Stimulated activated CD8-positive, alpha-beta memory T cell treated with anti-CD3 and anti-CD28 coated beads, Interleukin-4, amount 100 ng/mL, for 48 hours (primary cell): ENCODE data around the gene JAK1.
A peak's percentile ranks its signal among the peaks of the same experiment; 100 is the strongest.

Source experiments
- DNase-seq: peaks from one replicate; pipeline ENCODE4 v3.0.0-alpha.2; 2020

The JAK1 gene

DNA sequence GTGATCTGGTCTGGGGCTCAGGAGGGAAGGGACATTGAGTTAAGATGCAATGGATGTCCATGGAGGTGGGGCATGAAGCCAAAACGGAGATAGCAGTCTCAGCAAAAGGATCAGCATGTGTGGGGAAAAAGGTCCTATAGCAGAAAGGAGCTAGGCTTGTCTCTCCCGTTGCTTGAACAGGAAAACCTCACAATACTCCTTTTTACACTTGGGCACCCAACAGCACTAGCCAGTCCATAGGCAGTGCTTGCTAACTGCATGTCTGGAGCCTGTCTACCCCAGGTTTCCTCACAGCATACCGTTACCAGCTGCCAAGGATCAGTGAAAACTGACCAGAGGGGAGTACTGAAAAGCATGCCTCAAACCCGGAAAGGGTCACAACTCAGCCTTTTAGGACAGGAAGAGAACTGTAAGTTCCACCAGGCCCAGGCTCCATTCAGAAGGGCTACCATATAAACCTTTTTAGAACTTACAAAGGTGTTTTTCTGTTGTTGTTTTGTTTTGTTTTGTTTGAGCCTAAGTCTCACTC is 78.6 kb downstream of the JAK1 start:
- no peak for DNase-seq

- DNase-seq, result no peak
Measured at GRCh38 chr1:64886877-64887276, 79.5 kb downstream of the JAK1 start.

GRCh38 chr1:64885648-64886047 is 80.7 kb downstream of the JAK1 start:
- no peak for DNase-seq

DNA sequence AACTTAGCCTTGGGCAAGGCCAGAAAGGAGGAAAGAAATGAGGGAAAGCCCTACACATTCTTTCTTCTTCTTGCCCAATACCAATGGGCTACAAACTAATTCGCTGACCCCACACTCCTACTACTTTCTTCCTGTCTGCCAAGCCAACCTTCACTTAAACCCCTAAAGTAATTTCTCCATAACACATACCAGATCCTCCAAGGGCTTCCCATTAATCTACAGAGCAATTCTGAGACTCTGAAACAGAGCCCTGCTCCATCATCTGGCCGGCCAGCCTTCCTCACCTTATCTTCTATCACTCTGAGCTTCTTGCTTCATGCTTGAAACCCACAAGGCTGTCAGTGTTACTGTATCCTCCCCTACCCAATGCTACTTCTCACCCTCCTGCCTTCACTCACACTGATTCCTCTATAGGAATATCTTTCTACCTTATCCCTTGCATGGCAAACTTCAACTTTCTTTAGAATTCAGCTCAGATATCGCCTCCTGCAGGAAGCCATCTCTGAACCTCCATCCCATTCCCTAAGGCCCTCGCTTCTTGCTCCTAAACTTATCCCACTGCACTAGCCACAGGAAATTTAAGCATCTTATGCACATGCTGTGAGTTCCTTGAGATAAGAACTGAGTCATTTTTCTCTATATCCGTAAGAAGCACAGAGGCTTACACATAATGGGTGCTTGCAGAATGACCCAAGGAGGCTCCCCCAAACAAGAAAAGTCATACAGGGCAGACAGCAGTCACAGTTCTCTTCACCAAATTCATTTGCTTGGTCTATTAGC is 81.9 kb downstream of the JAK1 start:
- no peak for DNase-seq

- DNase-seq, result no peak
Measured at GRCh38 chr1:64882574-64883255, 83.6 kb downstream of the JAK1 start.

- no peak for DNase-seq
Measured at GRCh38 chr1:64881281-64881680, 85.1 kb downstream of the JAK1 start.

- DNase-seq, result no peak
Measured at GRCh38 chr1:64880449-64880848, 85.9 kb downstream of the JAK1 start.

- DNase-seq, result no peak
Measured at GRCh38 chr1:64878931-64879611, 87.3 kb downstream of the JAK1 start.

- no peak for DNase-seq
Measured at GRCh38 chr1:64878090-64878489, 88.3 kb downstream of the JAK1 start.

- DNase-seq, result no peak
Measured at GRCh38 chr1:64877598-64877997, 88.8 kb downstream of the JAK1 start.

DNA sequence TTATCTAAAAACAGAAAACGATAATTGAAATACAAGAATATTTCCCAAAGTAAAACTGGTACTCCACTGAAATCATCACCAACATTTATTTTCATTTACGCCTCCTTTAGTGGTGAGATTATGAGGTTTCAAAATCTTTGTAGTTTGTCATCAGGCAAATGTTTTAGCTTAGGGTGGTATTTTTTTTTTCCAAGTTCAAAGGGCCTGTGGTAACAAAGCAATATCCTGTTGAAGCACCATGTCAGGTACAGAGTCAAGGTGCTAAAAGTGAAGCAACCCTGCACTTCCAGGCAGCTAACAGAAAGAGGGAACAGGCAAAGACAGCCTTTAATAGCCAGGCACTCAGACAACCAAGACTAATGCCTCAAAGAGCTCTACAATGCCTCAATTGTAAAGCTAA is 89.2 kb downstream of the JAK1 start:
- DNase-seq, result no peak

GRCh38 chr1:64875606-64876005 is 90.7 kb downstream of the JAK1 start:
- no peak for DNase-seq

GRCh38 chr1:64875101-64875500 is 91.2 kb downstream of the JAK1 start:
- DNase-seq, result no peak

- no peak for DNase-seq
Measured at GRCh38 chr1:64874666-64875065, 91.7 kb downstream of the JAK1 start.

GRCh38 chr1:64873576-64873975 is 92.8 kb downstream of the JAK1 start:
- DNase-seq, result no peak

GRCh38 chr1:64872067-64872466 is 94.3 kb downstream of the JAK1 start:
- DNase-seq, result no peak

DNA sequence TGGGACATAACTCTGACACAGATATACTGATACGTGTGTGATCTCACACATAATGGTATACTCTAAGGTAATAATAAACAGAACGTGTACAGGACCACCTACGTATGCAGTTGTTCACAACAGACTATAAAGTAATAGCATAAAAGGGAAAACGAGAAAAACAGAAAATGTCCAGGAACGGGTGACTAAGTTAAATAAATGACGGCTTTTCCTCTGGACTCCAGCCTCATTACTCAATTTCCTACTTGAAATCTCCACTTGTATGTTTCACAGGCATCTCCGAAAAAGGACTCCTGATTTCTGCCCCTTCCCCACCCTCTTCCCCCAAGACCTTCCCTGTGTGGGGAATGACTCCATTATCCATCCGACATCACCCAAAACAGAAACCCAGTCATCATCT is 95.1 kb downstream of the JAK1 start:
- no peak for DNase-seq

GRCh38 chr1:64867266-64867665 is 99.1 kb downstream of the JAK1 start:
- DNase-seq, result no peak

GRCh38 chr1:64866689-64867088 is 99.7 kb downstream of the JAK1 start:
- no peak for DNase-seq

GRCh38 chr1:64865105-64865757 is 101.1 kb downstream of the JAK1 start:
- no peak for DNase-seq

DNA sequence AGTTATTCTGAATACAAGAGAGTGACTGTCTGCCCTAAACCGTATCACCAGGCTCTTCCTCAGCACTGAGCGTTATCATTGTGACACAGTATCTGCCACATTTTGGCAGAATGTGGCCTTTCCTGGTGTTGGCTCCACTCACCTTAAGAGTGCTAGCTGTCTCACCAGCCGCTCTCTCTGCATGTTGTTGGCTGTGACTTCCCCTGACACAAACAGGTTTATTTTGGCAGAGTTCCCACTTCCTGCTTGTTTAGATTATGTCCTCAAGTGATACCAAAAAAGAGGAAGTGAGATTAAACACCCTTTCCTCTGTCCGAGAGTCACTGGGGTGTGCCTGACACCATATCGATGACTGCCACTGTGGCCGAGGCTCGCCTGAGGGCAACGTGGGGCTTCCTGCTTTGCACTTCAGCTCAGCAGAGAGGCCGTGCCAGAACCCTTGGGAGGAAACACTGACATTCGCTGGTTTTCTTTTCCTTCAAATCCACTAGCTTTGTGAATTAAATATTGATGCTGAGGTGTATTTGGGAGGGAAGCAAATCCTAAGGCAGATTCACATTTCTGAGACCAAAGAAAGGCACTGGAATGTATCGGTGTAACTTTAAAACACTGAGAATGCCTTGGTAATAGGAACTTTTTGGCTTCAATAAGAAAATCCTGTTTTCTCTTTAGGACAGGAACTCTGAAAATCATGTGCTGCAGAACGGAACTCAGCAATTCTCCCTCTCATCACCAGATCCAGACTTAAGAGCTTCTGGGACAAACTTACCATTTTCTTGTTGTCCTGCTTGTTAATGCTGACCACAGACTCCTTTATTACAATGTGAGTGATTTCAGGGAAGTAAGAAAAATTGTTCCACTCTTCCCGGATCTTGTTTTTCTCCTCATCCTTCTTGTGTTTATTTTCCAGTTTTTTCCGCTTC is 102.1 kb downstream of the JAK1 start:
- peak; percentile 49 for DNase-seq

- DNase-seq, result no peak
Measured at GRCh38 chr1:64861611-64862010, 104.7 kb downstream of the JAK1 start.
